GM03348 (cell line): ENCODE results near the gene FER.
A peak's percentile ranks its signal among the peaks of the same experiment; 100 is the strongest.

Experiments used
- DNase-seq: peaks from one replicate; pipeline ENCODE4 v3.0.0; 2012; ENCODE audit warnings: low spot score

FER gene

GRCh38 chr5:109177782-109178181, 430.1 kb downstream of the FER start:
- DNase-seq: no peak

GRCh38 chr5:109180668-109181067, 433.0 kb downstream of the FER start:
- DNase-seq: no peak

- DNase-seq: no peak
Observed at GRCh38 chr5:109186759-109187158, 439.1 kb downstream of the FER start.

GRCh38 chr5:109191153-109191558, 443.5 kb downstream of the FER start:
- DNase-seq: peak; percentile 9

GRCh38 chr5:109192027-109192426, 444.3 kb downstream of the FER start:
- DNase-seq: no peak

- DNase-seq: no peak
Observed at GRCh38 chr5:109192555-109193281, 445.0 kb downstream of the FER start.

- no peak for DNase-seq
Observed at GRCh38 chr5:109195667-109196066, 448.0 kb downstream of the FER start.

- DNase-seq: peak; percentile 13
Observed at GRCh38 chr5:109196087-109196822, 448.6 kb downstream of the FER start.

- no peak for DNase-seq
Observed at GRCh38 chr5:109196823-109197160, 449.1 kb downstream of the FER start.

GRCh38 chr5:109199289-109199688, 451.6 kb downstream of the FER start:
- DNase-seq: no peak

GRCh38 chr5:109199799-109200620, 452.3 kb downstream of the FER start:
- DNase-seq: no peak

- no peak for DNase-seq
Observed at GRCh38 chr5:109215040-109215439, 467.3 kb downstream of the FER start.

- DNase-seq: no peak
Observed at GRCh38 chr5:109218818-109219217, 471.1 kb downstream of the FER start.

- DNase-seq: no peak
Observed at GRCh38 chr5:109223531-109223930, 475.8 kb downstream of the FER start.

GRCh38 chr5:109224276-109224882, 476.7 kb downstream of the FER start:
- no peak for DNase-seq

- no peak for DNase-seq
Observed at GRCh38 chr5:109225716-109226625, 478.3 kb downstream of the FER start.

GRCh38 chr5:109230369-109230768, 482.7 kb downstream of the FER start:
- no peak for DNase-seq

- no peak for DNase-seq
Observed at GRCh38 chr5:109231331-109231730, 483.6 kb downstream of the FER start.

- no peak for DNase-seq
Observed at GRCh38 chr5:109234381-109234780, 486.7 kb downstream of the FER start.

GRCh38 chr5:109239456-109239855, 491.8 kb downstream of the FER start:
- no peak for DNase-seq

GRCh38 chr5:109242518-109242917, 494.8 kb downstream of the FER start:
- DNase-seq: no peak
